Epithelial cell of prostate (primary cell): ENCODE results near the gene TARDBP.
A peak's percentile ranks its signal among the peaks of the same experiment; 100 is the strongest.
"Not testable (repeated sequence)": the region's sequence is repeated elsewhere in the genome, so short reads cannot be mapped to it uniquely, and the experiment has no call there.

Source experiments
- DNase-seq: peaks from one replicate; pipeline ENCODE4 v3.0.0-alpha.2; 2011; ENCODE audit warnings: low read depth, low spot score
- H3K27ac ChIP-seq: fragments of 450-650 bp; 2 replicates; pipeline ENCODE4 v1.5.1; 2017; ENCODE audit warnings: mild to moderate bottlenecking

Gene TARDBP

DNA sequence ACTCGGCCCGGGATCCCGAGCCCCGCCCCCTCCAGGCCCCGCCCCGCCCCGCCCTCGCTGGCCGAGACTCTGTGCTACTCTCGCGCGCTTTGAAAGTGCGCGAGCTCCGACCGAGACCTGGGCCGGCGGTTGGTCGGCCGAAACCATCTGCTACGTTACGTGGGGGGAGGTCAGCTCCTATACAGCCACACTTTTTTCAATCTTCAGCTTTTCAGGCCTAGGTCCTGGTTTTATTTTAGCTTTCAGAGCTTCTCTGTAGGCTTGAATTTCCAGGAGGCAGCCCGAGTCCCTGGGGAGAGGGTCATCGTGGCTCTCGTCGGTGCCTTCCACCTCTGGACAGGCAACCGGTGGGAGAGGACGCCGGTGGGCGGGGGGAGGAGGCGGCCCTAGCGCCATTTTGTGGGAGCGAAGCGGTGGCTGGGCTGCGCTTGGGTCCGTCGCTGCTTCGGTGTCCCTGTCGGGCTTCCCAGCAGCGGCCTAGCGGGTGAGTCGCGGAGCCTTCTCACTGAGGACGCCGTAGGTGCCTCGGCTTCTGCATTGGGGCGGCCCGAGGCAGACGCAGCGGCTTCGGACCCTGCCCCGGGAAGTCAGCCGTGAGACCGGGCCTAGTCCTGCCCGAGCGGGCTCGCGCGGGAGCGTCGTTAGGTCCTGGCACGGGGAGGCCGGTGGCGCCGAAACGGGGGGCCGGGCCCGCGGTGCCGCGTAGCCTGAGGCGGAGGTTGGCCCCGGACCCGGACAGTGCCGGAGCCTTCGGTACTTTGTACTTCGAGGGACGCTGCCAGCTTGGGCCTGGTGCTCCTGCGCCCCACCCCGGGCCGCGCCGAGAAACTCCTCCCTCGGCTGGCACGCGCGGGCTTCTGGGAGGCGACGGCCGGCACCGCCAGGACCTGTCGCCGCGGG is at the start of gene TARDBP:
TSS of gene TARDBP (plus strand) at position 395 of the 900 bp plus-strand sequence. CDS start 1,074 bp downstream, outside the sequence.
- peak; percentile 36 for DNase-seq
- peak within 1 kb of the TSS; percentile 89 for H3K27ac ChIP-seq

DNA sequence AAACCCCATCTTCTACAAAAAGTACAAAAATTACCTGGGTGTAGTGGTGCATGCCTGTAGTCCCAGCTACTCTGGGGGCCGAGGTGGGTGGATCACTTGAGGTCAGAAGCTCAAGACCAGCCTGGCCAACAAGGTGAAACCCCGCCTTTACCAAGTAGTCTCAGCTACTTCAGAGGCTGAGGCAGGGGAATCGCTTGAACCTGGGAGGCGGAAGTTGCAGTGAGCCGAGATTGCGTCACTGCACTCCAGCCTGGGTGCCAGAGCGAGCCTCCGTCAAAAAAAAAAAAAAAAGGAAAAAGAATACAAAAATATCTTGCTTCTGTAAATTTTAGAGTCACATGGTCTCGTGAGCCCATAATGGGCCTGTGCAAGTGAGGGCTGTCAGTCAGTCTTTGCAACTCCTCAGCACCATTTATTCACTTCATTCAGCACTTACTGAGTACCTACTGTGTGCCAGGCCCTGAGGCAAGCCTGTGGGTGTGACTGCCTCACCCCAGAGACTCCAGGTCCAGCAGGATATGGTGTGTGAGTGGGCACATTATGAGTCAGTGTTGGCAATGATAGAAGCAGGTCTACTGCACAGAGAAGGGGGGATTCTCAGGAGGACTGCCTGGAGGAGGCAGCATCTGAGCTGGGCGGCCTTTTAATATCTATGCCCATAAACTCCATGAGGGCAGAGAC is 46.8 kb upstream of the TARDBP start:
- peak overlapping the region; percentile 17 for H3K27ac ChIP-seq
- DNase-seq, result no peak

- DNase-seq, result no peak
- no peak overlapping the region for H3K27ac ChIP-seq
Measured at GRCh38 chr1:10967090-10967489, 45.4 kb upstream of the TARDBP start.

GRCh38 chr1:10968411-10968826 is 44.0 kb upstream of the TARDBP start:
- H3K27ac ChIP-seq, result no peak overlapping the region
- no peak for DNase-seq

- DNase-seq, result no peak
- H3K27ac ChIP-seq, result no peak overlapping the region
Measured at GRCh38 chr1:10969267-10969970, 43.0 kb upstream of the TARDBP start.

DNA sequence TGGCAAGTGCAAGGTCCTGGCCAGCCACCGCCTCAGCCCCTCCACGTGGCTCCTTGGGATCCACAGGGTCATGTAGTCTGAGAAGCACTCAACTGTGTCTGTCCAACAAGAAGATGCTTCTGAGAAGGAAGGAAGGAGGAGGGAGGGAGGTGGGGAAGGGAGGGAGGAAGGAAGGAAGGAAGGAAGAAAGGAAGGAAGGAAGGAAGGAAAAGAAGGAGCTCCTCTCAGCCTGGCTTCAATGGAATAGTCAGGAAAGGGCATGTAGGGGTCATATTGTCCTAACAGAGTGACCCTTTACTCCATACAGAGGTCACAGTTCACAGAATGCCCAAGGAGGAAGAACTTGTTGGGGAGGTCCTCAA is 42.5 kb upstream of the TARDBP start:
- H3K27ac ChIP-seq, result no peak overlapping the region
- no peak for DNase-seq

DNA sequence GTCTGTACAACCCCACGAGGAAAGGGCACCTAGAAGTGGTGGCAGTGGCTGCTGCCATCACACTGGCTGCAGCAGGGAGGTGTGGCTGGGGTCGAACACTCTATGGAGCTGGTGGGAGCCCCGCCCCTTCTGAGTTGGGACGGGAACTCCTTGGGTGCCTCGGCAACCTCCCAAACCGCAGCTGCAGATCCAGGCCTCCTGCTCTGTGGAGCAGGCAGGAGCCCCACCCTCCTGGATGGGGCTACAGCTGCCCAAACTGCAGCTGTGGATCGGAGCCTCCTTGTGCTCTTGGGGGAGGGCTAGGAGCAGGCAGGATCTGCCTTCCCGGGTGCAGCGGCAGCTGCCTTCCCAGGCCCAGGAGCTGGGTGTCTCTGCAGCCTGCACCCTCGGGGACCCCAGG is 38.9 kb upstream of the TARDBP start:
- H3K27ac ChIP-seq, result no peak overlapping the region
- no peak for DNase-seq

DNA sequence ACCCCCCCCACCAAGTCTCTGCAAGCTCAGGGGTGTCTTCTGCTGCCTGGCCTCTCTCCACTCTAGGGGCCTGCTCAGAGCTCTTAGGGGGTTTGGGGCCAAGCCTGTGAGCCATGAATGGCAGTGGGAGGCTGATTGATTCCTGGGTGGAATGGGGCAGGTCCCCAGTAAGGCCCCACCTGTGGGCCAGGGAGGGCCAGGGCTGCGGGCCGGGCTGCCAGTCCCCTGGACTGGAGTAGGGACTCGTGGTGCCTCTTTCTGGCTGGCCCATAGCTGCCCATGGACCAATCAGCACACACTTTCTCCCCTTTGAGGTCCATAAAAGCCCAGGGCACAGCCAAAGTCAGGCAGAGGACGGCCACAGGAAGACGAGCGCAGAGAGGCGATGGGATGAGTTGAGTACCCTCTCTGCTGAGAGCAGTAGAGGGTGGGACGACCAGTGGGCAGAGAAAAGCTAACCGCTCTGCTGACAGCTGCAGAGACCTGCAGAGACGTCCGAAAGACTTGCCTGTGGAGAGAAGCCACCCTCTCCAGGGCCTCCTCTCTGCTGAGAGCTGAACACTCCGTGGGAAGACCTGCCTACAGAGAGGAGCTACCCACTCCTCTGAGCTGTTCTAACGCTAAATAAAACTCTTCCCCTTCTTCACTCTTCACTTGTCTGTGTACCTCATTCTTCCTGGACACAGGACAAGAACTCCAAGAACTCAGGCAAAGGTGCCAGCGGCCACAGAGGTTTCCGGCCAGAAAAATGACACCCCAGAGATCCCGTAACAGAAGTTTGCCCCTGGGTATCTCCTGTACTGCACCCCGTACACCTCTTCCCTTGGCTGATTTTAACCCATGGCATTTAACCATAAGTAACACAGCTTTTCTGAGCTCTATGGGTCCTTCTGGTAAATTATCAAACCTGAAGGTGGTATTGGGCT is 38.2 kb upstream of the TARDBP start:
- no peak overlapping the region for H3K27ac ChIP-seq
- no peak for DNase-seq

GRCh38 chr1:10975567-10976326 is 36.7 kb upstream of the TARDBP start:
- H3K27ac ChIP-seq, result peak overlapping the region; percentile 64
- DNase-seq, result peak; percentile 71

GRCh38 chr1:10978719-10979118 is 33.7 kb upstream of the TARDBP start:
- no peak overlapping the region for H3K27ac ChIP-seq
- no peak for DNase-seq

- DNase-seq, result no peak
- no peak overlapping the region for H3K27ac ChIP-seq
Measured at GRCh38 chr1:10979483-10979920, 33.0 kb upstream of the TARDBP start.

DNA sequence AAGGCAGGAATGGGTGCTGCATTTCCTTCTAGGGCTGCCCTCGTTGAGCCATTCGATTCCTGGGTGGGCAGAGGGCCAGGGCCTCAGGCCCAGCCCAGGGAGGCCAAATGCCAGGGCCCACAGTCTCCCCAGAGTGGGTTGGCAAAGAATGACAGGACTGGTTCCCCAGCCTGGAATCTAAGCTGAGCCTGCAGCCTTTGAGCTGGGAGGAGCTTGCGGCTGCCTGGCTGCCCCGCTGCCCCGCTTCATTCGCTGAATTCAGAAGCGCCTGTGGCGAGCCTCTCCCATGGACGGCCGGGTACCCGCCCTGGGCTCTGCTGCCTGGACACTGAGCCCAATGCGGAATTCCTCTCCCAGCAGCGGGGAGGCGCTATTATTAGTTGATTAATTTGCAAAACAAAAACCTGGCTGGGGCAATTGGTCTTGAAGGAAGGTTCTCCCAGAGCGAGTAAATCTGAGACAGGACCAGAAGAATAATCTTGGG is 32.3 kb upstream of the TARDBP start:
- DNase-seq, result peak; percentile 24
- H3K27ac ChIP-seq, result no peak overlapping the region

- no peak overlapping the region for H3K27ac ChIP-seq
- DNase-seq, result no peak
Measured at GRCh38 chr1:10980841-10981727, 31.4 kb upstream of the TARDBP start.

- DNase-seq, result no peak
- H3K27ac ChIP-seq, result no peak overlapping the region
Measured at GRCh38 chr1:10986525-10986890, 25.9 kb upstream of the TARDBP start.

DNA sequence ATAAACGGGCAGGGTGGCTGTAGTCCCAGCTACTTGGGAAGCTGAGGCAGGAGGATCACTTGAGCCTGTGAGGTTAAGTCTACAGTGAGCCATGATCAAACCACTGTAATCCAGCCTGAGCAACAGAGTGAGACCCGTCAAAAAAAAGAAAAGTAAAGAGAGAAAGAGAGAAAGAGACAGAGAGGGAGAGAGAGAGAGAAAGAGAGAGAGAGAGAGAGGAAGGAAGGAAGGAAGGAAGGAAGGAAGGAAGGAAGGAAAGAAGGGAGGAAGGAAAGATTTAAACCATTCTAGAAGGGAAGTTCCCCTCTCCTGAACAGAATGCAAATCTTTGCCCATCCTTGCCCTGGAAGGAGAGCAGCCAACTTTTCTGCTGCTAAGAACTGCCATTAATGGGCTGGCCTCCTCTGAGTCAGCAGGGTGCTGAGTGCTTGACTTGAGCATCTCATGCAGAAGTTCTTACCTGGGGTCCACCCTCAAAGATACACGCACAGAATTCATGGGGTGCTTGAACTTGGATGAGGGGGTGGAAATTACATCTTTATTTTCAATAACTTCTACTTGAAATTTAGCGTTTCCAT is 24.5 kb upstream of the TARDBP start:
- H3K27ac ChIP-seq, result no peak overlapping the region
- DNase-seq, result no peak

- no peak overlapping the region for H3K27ac ChIP-seq
- DNase-seq, result no peak
Measured at GRCh38 chr1:10989095-10989494, 23.4 kb upstream of the TARDBP start.

DNA sequence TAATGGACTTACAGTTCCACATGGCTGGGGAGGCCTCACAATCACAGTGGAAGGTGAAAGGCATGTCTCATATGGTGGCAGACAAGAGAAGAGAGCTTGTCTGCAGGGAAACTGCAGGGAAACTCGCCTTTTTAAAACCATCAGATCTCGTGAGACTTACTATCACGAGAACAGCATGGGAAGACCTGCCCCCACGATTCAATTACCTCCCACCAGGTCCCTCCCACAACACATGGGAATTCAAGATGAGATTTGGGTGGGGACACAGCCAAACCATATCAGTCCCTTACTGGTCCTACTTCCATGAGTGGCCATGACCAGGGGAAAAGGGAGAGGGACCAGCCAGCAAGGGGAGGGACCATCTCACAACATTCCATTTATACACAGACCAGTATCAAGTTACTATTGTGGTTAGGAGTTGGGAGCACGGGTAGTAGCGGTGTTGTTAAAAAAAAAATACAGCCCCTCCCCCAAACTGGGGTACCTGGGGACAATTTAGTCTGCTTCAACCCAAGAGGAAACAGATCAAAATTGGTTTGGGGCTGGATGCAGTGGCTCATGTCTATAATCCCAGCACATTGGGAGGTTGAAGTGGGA is 22.4 kb upstream of the TARDBP start:
- H3K27ac ChIP-seq, DNase-seq: not testable (repeated sequence)
